Measurements from ENCODE around the gene LPIN1. TPM values are rescaled to one million over a fixed set of nuclear protein-coding genes. Genes with fewer than 3 reads are reported as not detected.
"Not testable (repeated sequence)": the region's sequence is repeated elsewhere in the genome, so short reads cannot be mapped to it uniquely, and the experiment has no call there.

LPIN1 gene
- total and polyA plus RNA-seq, 12 donors = 18.9 to 61.0 (median 34.4) TPM

GRCh38 chr2:11853197-11853588 is 106.8 kb downstream of the LPIN1 start:
- intact Hi-C loops (cut with DNase I) = no loop called here

DNA sequence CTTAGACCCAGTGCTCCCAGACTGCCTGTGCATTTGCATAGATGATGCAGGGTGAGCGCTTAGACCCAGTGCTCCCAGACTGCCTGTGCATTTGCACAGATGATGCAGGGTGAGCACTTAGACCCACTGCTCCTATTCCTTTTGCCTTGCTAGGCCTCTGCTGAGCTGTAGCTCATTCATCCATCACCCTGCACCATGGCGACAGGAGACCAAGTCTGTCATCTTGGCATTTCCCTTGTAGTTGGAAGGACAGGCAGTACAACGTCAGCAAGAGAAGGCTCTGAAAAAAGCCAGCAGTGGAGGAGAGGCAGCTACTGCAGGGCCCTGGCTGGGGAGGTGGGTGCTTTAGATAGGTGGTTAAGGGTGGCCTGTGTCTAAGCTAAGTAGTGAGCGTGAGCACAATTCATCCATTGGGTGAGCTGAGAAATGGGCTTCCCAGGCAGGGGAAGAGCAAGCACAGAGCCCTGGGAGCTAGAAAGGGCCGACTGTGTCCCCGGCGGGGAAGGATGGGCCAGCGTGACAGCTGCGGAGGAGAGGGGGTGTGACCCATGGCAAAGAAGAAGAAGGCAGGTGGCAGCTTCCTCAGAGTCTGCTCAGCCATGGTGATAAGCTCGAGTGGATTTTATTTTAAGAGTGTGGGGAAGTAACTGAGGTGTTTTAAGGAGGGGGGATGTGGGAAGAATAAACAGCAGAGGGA is 108.8 kb downstream of the LPIN1 start:
- intact Hi-C loops (cut with DNase I) = no loop called here
- peaks cover 0 to 7% (median 0%) of the 10 kb centered on the region in 11 donors for H3K9me3 ChIP-seq
- H3K36me3 ChIP-seq = no peaks in the 10 kb centered on the region
- H3K4me1 ChIP-seq = peaks cover 0 to 29% (median 0%) of the 10 kb centered on the region in 9 donors
- H3K27me3 ChIP-seq = peaks cover 0 to 1% (median 0%) of the 10 kb centered on the region in 7 donors
- WGBS, 2 donors = 72 to 73% methylated on average over 10 of the region's 10 CpGs
- H3K4me3 ChIP-seq = no peak overlapping the region
- TF ChIP-seq, protein P1, sequence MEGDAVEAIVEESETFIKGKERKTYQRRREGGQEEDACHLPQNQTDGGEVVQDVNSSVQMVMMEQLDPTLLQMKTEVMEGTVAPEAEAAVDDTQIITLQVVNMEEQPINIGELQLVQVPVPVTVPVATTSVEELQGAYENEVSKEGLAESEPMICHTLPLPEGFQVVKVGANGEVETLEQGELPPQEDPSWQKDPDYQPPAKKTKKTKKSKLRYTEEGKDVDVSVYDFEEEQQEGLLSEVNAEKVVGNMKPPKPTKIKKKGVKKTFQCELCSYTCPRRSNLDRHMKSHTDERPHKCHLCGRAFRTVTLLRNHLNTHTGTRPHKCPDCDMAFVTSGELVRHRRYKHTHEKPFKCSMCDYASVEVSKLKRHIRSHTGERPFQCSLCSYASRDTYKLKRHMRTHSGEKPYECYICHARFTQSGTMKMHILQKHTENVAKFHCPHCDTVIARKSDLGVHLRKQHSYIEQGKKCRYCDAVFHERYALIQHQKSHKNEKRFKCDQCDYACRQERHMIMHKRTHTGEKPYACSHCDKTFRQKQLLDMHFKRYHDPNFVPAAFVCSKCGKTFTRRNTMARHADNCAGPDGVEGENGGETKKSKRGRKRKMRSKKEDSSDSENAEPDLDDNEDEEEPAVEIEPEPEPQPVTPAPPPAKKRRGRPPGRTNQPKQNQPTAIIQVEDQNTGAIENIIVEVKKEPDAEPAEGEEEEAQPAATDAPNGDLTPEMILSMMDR (IDR thresholded peaks at IDR 0.05) = no peak
- no peak overlapping the region for H3K27ac ChIP-seq
- DNase-seq (no peak), ATAC-seq (no peak)

More at GRCh38 chr2:11853197-11853588, 106.8 kb downstream of the LPIN1 start:
- Histone ChIP-seq H3K27me3 (peaks cover 0 to 5% (median 0%) of the 10 kb centered on the region in 7 donors), H3K4me1 (peaks cover 0 to 22% (median 0%) of the 10 kb centered on the region in 9 donors), H3K9me3 (peaks cover 0 to 2% (median 0%) of the 10 kb centered on the region in 11 donors), H3K36me3 (no peaks in the 10 kb centered on the region), H3K4me3 (no peak overlapping the region), H3K27ac (no peak overlapping the region)
- no peak for ATAC-seq
- WGBS, 2 donors = 87 to 89% methylated on average over 5 of the region's 5 CpGs
- no peak for DNase-seq
- TF ChIP-seq, protein P1 (IDR thresholded peaks at IDR 0.05) = no peak

DNA sequence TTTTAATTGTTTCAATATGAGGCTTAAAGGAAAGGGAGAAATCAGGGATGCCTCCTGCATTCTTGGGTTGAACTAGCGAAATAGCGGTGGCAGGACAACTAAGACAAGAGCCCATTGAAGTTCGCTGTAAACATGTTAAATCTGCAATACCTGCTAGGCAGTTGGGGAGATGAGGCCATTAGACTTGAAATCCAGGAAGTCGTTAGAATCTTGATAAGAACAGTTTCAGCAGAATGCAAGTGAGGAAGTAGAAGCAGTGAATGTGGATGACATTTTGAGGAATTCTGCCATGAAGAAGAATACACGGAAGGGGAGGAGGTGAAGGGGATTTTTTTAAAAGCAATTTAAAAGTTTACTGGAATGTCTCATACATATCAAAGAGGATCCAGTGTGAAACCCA is 109.7 kb downstream of the LPIN1 start:
- DNase-seq = no peak
- no peaks in the 10 kb centered on the region for H3K27me3 ChIP-seq
- no peak overlapping the region for H3K4me3 ChIP-seq

DNA sequence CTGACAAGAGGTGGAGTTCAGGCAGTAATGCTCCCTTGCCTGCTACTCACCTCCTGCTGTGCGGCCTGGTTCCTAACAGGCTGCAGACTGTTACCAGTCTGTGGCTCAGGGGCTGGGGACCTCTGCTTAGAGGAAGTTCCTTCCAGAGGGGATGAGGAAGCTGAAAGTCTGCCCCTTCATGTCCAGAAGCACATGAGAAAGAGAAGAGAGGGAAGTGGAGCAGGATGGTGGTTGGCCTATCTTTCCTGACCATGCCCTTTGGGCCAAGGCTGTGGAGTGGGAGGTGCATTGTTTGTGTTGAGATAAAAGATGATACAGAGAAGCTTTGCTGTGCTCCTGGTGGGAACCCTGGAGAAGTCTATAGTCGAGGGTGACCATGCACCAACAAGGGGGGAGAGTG is 112.5 kb downstream of the LPIN1 start:
- no peak for ATAC-seq
- Histone ChIP-seq H3K27me3 (no peaks in the 10 kb centered on the region), H3K4me1 (peaks cover 0 to 29% (median 9%) of the 10 kb centered on the region in 9 donors), H3K4me3 (no peak overlapping the region), H3K36me3 (no peaks in the 10 kb centered on the region), H3K27ac (no peak overlapping the region), H3K9me3 (peaks cover 0 to 7% (median 0%) of the 10 kb centered on the region in 11 donors)
- intact Hi-C loops (cut with DNase I) = no loop called here
- TF ChIP-seq, protein P1 (IDR thresholded peaks at IDR 0.05) = no peak
- WGBS, 2 donors = 93 to 97% methylated on average over 2 of the region's 2 CpGs
- no peak for DNase-seq

More for the DNA sequence above, 109.7 kb downstream of the LPIN1 start:
- H3K27ac ChIP-seq = no peak overlapping the region
- 57 to 66% methylated on average over 5 of the region's 5 CpGs for WGBS, 2 donors
- intact Hi-C loops (cut with DNase I) = no loop called here
- ATAC-seq = no peak
- no peaks in the 10 kb centered on the region for H3K36me3 ChIP-seq
- H3K4me1 ChIP-seq = peaks cover 0 to 29% (median 0%) of the 10 kb centered on the region in 9 donors
- H3K9me3 ChIP-seq = peaks cover 0 to 7% (median 0%) of the 10 kb centered on the region in 11 donors
- TF ChIP-seq, protein P1 (IDR thresholded peaks at IDR 0.05) = no peak

- intact Hi-C loops (cut with DNase I) = loop anchor here in 9 of 10 donors (5.0 to 10.0 kb wide), 11 partner anchors 185 to 1147 kb away; partner anchors contain the start of gene TRIB2 (in 5 of the 9)
- not testable (repeated sequence) for H3K36me3 ChIP-seq, H3K4me3 ChIP-seq, H3K9me3 ChIP-seq, H3K27me3 ChIP-seq, DNase-seq, H3K27ac ChIP-seq, ATAC-seq
- WGBS, 2 donors = 89 to 99% methylated on average over 3 of the region's 3 CpGs
- peaks cover 0 to 35% (median 14%) of the 10 kb centered on the region in 9 donors for H3K4me1 ChIP-seq
Observed at GRCh38 chr2:11859975-11860374, 113.5 kb downstream of the LPIN1 start.

Measured in heart right ventricle (tissue), 16 donors.